SU-DHL-6 (cell line): ENCODE measurements around the gene SOCS7.

Experiments used
- H2AFZ ChIP-seq: fragments of 200-600 bp; sonication (generic); 2 replicates; pipeline ENCODE4 v1.6.1; 2014; ENCODE audit warnings: low read depth, mild to moderate bottlenecking, moderate library complexity, mixed read lengths, antibody characterized with exemption, low read length; ENCODE audit not compliant: severe bottlenecking
- H3F3A ChIP-seq: fragments of 200-600 bp; shearing (Covaris generic); 2 replicates; pipeline ENCODE4 v1.6.0; 2016; ENCODE audit warnings: antibody characterized with exemption, mild to moderate bottlenecking; ENCODE audit not compliant: insufficient read depth
- H3K27ac ChIP-seq: fragments of 200-600 bp; sonication (generic); 2 replicates; pipeline ENCODE4 v1.5.1; 2016; ENCODE audit warnings: low read depth, mild to moderate bottlenecking, low read length, moderate library complexity, mixed read lengths
- H3K27me3 ChIP-seq: fragments of 200-600 bp; sonication (generic), shearing (Covaris generic); 2 replicates; pipeline ENCODE4 v1.6.0; 2014; ENCODE audit warnings: mild to moderate bottlenecking, low read length
- H3K36me3 ChIP-seq: fragments of 200-600 bp; sonication (generic); 2 replicates; pipeline ENCODE4 v1.6.1; 2014; ENCODE audit warnings: mild to moderate bottlenecking, low read length, mixed read lengths
- H3K4me2 ChIP-seq: fragments of 300-600, 200-600 bp; shearing (Covaris generic), sonication (generic); 2 replicates; pipeline ENCODE4 v1.6.0; 2014; ENCODE audit warnings: low read length, low read depth, mild to moderate bottlenecking; ENCODE audit not compliant: poor library complexity, severe bottlenecking
- H3K4me3 ChIP-seq: fragments of 200-600 bp; sonication (generic); 2 replicates; pipeline ENCODE4 v1.5.1; 2014; ENCODE audit warnings: antibody characterized with exemption, low read length, mild to moderate bottlenecking, mixed read lengths; ENCODE audit not compliant: insufficient read depth, poor library complexity, severe bottlenecking
- H3K79me2 ChIP-seq: fragments of 200-600 bp; sonication (generic); 2 replicates; pipeline ENCODE4 v1.6.1; 2014; ENCODE audit warnings: mild to moderate bottlenecking, low read length, moderate library complexity; ENCODE audit not compliant: insufficient read depth
- H3K9ac ChIP-seq: fragments of 200-600 bp; sonication (generic); 2 replicates; pipeline ENCODE4 v1.7.0; 2014; ENCODE audit warnings: mild to moderate bottlenecking, low read length
- H3K9me2 ChIP-seq: fragments of 200-600 bp; sonication (generic); replicated peaks from 2 replicates; pipeline ENCODE4 v1.6.1; 2014; ENCODE audit warnings: low read length; ENCODE audit not compliant: insufficient read depth
- H3K9me3 ChIP-seq: fragments of 200-600 bp; sonication (generic); 2 replicates; pipeline ENCODE4 v1.6.1; 2014; ENCODE audit warnings: low read length, mixed read lengths; ENCODE audit not compliant: insufficient read depth
- H4K20me1 ChIP-seq: fragments of 200-600 bp; sonication (generic); 2 replicates; pipeline ENCODE4 v1.6.1; 2014; ENCODE audit warnings: low read depth, mild to moderate bottlenecking, antibody characterized with exemption, low read length, moderate library complexity, mixed read lengths
- CTCF ChIP-seq: fragments of 200-600 bp; sonication (generic); IDR thresholded peaks from one replicate; pipeline ENCODE4 v1.5.1; 2017; ENCODE audit warnings: antibody characterized with exemption, mild to moderate bottlenecking, low read length, moderate library complexity; ENCODE audit not compliant: insufficient read depth, poor library complexity, severe bottlenecking
- EZH2phosphoT487 ChIP-seq: fragments of 200-600 bp; sonication (generic), shearing (Covaris generic); conservative IDR thresholded peaks from 2 replicates; pipeline ENCODE4 v1.6.1; 2018; ENCODE audit warnings: mild to moderate bottlenecking, antibody characterized with exemption, low read length, moderate library complexity, mixed read lengths

The SOCS7 gene

GRCh38 chr17:38320482-38320881, 31.2 kb upstream of the SOCS7 start:
- H4K20me1 ChIP-seq: no peaks in the 10 kb centered on the region
- no peaks in the 10 kb centered on the region for H3K9me3 ChIP-seq
- no peak overlapping the region for H3K9ac ChIP-seq
- no peaks in the 10 kb centered on the region for H3K36me3 ChIP-seq
- no peak overlapping the region for H3K27ac ChIP-seq
- H3K4me2 ChIP-seq: no peak overlapping the region
- H3K79me2 ChIP-seq: no peaks in the 10 kb centered on the region
- TF ChIP-seq EZH2phosphoT487 (no peak), CTCF (no peak)
- no peaks in the 10 kb centered on the region for H3K27me3 ChIP-seq
- no peaks in the 10 kb centered on the region for H3F3A ChIP-seq
- no peaks in the 10 kb centered on the region for H3K9me2 ChIP-seq
- no peak overlapping the region for H3K4me3 ChIP-seq
- no peak overlapping the region for H2AFZ ChIP-seq

- no peaks in the 10 kb centered on the region for H4K20me1 ChIP-seq
- no peak overlapping the region for H3K4me3 ChIP-seq
- H3K27ac ChIP-seq: no peak overlapping the region
- no peaks in the 10 kb centered on the region for H3K79me2 ChIP-seq
- no peaks in the 10 kb centered on the region for H3F3A ChIP-seq
- H3K27me3 ChIP-seq: no peaks in the 10 kb centered on the region
- H3K4me2 ChIP-seq: no peak overlapping the region
- H2AFZ ChIP-seq: no peak overlapping the region
- H3K9ac ChIP-seq: no peak overlapping the region
- no peak for TF ChIP-seq CTCF
- no peak for TF ChIP-seq EZH2phosphoT487
- no peaks in the 10 kb centered on the region for H3K36me3 ChIP-seq
- H3K9me3 ChIP-seq: no peaks in the 10 kb centered on the region
- H3K9me2 ChIP-seq: no peaks in the 10 kb centered on the region
Observed at GRCh38 chr17:38322156-38322779, 29.4 kb upstream of the SOCS7 start.

GRCh38 chr17:38322897-38323296, 28.7 kb upstream of the SOCS7 start:
- Histone ChIP-seq H3K9me3 (no peaks in the 10 kb centered on the region), H4K20me1 (no peaks in the 10 kb centered on the region), H3K27ac (no peak overlapping the region), H3K27me3 (no peaks in the 10 kb centered on the region), H3K79me2 (no peaks in the 10 kb centered on the region), H3K4me2 (no peak overlapping the region), H3K4me3 (no peak overlapping the region), H3F3A (no peaks in the 10 kb centered on the region), H2AFZ (no peak overlapping the region), H3K9me2 (no peaks in the 10 kb centered on the region), H3K9ac (no peak overlapping the region), H3K36me3 (no peaks in the 10 kb centered on the region)
- TF ChIP-seq CTCF: no peak
- TF ChIP-seq EZH2phosphoT487: no peak
